HEK293 (cell line): Measurements from ENCODE around the gene PIK3C2G.

Source experiments
- CTCF ChIA-PET: fragments of 350-600 bp; formaldehyde crosslinking; extraction: SDS; loops from one replicate; lab custom pipeline; 2021; ENCODE audit warnings: antibody characterized with exemption; lab: Yijun Ruan, JAX
- POLR2A ChIA-PET: fragments of 300-600 bp; formaldehyde crosslinking; extraction: SDS; loops from one replicate; lab custom pipeline; 2020; ENCODE audit warnings: antibody characterized with exemption, inconsistent platforms; lab: Yijun Ruan, JAX
- H3K27ac ChIP-seq: fragments of 200-500 bp; sonication (Bioruptor generic); 2 replicates; pipeline ENCODE4 v1.5.1; 2014; ENCODE audit warnings: low read depth, low read length, control low read depth, inconsistent platforms; ENCODE audit errors: extremely low read depth
- H3K36me3 ChIP-seq, 2 experiments: fragments of 200-500 bp in 1 of 2; sonication (Bioruptor generic) in 1 of 2; 1 replicate in 1 of 2; 2 replicates in 1 of 2; pipeline ENCODE4 v1.5.1; 2014 to 2017; ENCODE audit warnings: inconsistent platforms in 2 of 2, low read length in 2 of 2; ENCODE audit not compliant: control insufficient read depth in 2 of 2, insufficient read depth in 1 of 2
- H3K4me1 ChIP-seq: fragments of 200-500 bp; sonication (Bioruptor generic); 2 replicates; pipeline ENCODE4 v1.5.1; 2014; ENCODE audit warnings: mild to moderate bottlenecking, low read length, inconsistent platforms; ENCODE audit not compliant: control insufficient read depth, insufficient read depth
- H3K4me3 ChIP-seq: 2 replicates; pipeline ENCODE4 v1.5.1; 2011; ENCODE audit warnings: low read depth, mild to moderate bottlenecking, control low read depth, low read length, moderate library complexity
- H3K9me3 ChIP-seq: fragments of 200-500 bp; sonication (Bioruptor generic); 2 replicates; pipeline ENCODE4 v1.5.1; 2014; ENCODE audit warnings: low read depth, low read length, inconsistent platforms; ENCODE audit not compliant: control insufficient read depth, insufficient read depth
- GLIS1 ChIP-seq: fragments of 450-650 bp; formaldehyde crosslinking; IDR thresholded peaks from 2 replicates; pipeline ENCODE4 v1.5.1; 2016; ENCODE audit warnings: missing biosample characterization, missing genetic modification characterization
- HOXC10 ChIP-seq: sonication (generic); formaldehyde crosslinking; IDR thresholded peaks from 2 replicates; pipeline ENCODE4 v1.8.1; 2023; ENCODE audit warnings: mild to moderate bottlenecking, missing genetic modification reagents
- IKZF3 ChIP-seq: fragments of 450-650 bp; IDR thresholded peaks from 2 replicates; pipeline ENCODE4 v1.5.0; 2018; ENCODE audit warnings: missing biosample characterization, mild to moderate bottlenecking, missing genetic modification characterization, moderate library complexity
- KLF10 ChIP-seq: fragments of 450-650 bp; IDR thresholded peaks from 2 replicates; pipeline ENCODE4 v1.5.1; 2018; ENCODE audit warnings: missing biosample characterization, mild to moderate bottlenecking, missing genetic modification characterization
- PRDM1 ChIP-seq: fragments of 450-650 bp; formaldehyde crosslinking; IDR thresholded peaks from 2 replicates; pipeline ENCODE4; 2016; ENCODE audit warnings: missing biosample characterization, missing genetic modification characterization
- RBAK ChIP-seq: fragments of 450-650 bp; formaldehyde crosslinking; IDR thresholded peaks from 2 replicates; pipeline ENCODE4 v1.5.1; 2016; ENCODE audit warnings: missing biosample characterization, missing genetic modification characterization
- ZNF416 ChIP-seq: fragments of 450-650 bp; formaldehyde crosslinking; IDR thresholded peaks from 2 replicates; pipeline ENCODE4 v1.5.1; 2016; ENCODE audit warnings: missing biosample characterization, missing genetic modification characterization
- ZNF510 ChIP-seq: fragments of 450-650 bp; formaldehyde crosslinking; IDR thresholded peaks from 2 replicates; pipeline ENCODE4 v1.5.1; 2018; ENCODE audit warnings: mild to moderate bottlenecking, missing genetic modification characterization, missing biosample characterization; ENCODE audit not compliant: insufficient replicate concordance
- ZNF530 ChIP-seq: fragments of 450-650 bp; formaldehyde crosslinking; IDR thresholded peaks from 2 replicates; pipeline ENCODE4 v1.5.1; 2016; ENCODE audit warnings: low read depth, missing biosample characterization, missing genetic modification characterization
- ZNF585B ChIP-seq: fragments of 450-650 bp; formaldehyde crosslinking; IDR thresholded peaks from 2 replicates; pipeline ENCODE4 v1.5.1; 2016; ENCODE audit warnings: missing biosample characterization, missing genetic modification characterization
- ZNF843 ChIP-seq: fragments of 450-650 bp; formaldehyde crosslinking; IDR thresholded peaks from 2 replicates; pipeline ENCODE4 v1.5.1; 2016; ENCODE audit warnings: missing biosample characterization, missing genetic modification characterization
- ZSCAN23 ChIP-seq: fragments of 450-650 bp; formaldehyde crosslinking; IDR thresholded peaks from 2 replicates; pipeline ENCODE4 v1.5.1; 2016; ENCODE audit warnings: missing biosample characterization, missing genetic modification characterization
- TF ChIP-seq, protein P1 (sequence below): fragments of 450-650 bp; formaldehyde crosslinking; IDR thresholded peaks from 2 replicates; pipeline ENCODE4 v1.5.1; 2016; ENCODE audit warnings: missing biosample characterization, missing genetic modification characterization
- TF ChIP-seq, protein P2 (sequence below): fragments of 450-650 bp; formaldehyde crosslinking; IDR thresholded peaks from 2 replicates; pipeline ENCODE4 v1.5.1; 2016; ENCODE audit warnings: missing biosample characterization, missing genetic modification characterization
- TF ChIP-seq, protein P3 (sequence below): fragments of 450-650 bp; formaldehyde crosslinking; IDR thresholded peaks from 2 replicates; pipeline ENCODE4 v1.5.0; 2017; ENCODE audit warnings: missing biosample characterization, missing genetic modification characterization, borderline replicate concordance
- TF ChIP-seq, protein P4 (sequence below): fragments of 450-650 bp; formaldehyde crosslinking; IDR thresholded peaks from 2 replicates; pipeline ENCODE4 v1.5.1; 2016; ENCODE audit warnings: missing biosample characterization, missing genetic modification characterization, borderline replicate concordance
- TF ChIP-seq, protein P5 (sequence below): fragments of 450-650 bp; formaldehyde crosslinking; IDR thresholded peaks from 2 replicates; pipeline ENCODE4 v1.5.1; 2016; ENCODE audit warnings: missing biosample characterization, missing genetic modification characterization
- TF ChIP-seq, protein P6 (sequence below): fragments of 450-650 bp; formaldehyde crosslinking; IDR thresholded peaks from 2 replicates; pipeline ENCODE4 v1.5.1; 2016; ENCODE audit warnings: missing biosample characterization, missing genetic modification characterization

Gene PIK3C2G

DNA sequence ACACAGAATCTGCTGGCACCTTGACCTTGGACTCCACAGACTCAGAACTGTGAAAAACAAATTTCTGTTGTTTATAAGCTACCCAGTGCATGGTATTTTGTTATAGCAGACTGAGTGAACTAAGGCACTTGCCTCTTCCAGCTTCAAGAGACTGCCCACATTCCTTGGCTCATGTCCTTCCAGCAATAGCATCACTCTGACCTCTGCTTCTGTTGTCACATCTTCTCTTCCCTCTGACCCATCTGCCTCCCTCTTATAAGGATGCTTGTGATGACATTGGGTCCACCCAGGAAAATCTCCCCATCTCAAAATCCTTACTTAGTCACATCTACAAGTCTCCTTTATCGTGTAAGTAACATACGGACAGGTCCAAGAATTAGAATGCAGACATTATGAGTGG lies 200.4 kb downstream of the PIK3C2G start (continued):
- TF ChIP-seq, protein P1, sequence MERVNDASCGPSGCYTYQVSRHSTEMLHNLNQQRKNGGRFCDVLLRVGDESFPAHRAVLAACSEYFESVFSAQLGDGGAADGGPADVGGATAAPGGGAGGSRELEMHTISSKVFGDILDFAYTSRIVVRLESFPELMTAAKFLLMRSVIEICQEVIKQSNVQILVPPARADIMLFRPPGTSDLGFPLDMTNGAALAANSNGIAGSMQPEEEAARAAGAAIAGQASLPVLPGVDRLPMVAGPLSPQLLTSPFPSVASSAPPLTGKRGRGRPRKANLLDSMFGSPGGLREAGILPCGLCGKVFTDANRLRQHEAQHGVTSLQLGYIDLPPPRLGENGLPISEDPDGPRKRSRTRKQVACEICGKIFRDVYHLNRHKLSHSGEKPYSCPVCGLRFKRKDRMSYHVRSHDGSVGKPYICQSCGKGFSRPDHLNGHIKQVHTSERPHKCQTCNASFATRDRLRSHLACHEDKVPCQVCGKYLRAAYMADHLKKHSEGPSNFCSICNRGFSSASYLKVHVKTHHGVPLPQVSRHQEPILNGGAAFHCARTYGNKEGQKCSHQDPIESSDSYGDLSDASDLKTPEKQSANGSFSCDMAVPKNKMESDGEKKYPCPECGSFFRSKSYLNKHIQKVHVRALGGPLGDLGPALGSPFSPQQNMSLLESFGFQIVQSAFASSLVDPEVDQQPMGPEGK = no peak
- no peak for TF ChIP-seq ZNF510 (tag by site-specific recombination)
- TF ChIP-seq, protein P2, sequence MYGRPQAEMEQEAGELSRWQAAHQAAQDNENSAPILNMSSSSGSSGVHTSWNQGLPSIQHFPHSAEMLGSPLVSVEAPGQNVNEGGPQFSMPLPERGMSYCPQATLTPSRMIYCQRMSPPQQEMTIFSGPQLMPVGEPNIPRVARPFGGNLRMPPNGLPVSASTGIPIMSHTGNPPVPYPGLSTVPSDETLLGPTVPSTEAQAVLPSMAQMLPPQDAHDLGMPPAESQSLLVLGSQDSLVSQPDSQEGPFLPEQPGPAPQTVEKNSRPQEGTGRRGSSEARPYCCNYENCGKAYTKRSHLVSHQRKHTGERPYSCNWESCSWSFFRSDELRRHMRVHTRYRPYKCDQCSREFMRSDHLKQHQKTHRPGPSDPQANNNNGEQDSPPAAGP (tag by site-specific recombination) = no peak
- no peak for TF ChIP-seq KLF10
- no peak for TF ChIP-seq ZNF843 (tag by site-specific recombination)
- TF ChIP-seq, protein P3, sequence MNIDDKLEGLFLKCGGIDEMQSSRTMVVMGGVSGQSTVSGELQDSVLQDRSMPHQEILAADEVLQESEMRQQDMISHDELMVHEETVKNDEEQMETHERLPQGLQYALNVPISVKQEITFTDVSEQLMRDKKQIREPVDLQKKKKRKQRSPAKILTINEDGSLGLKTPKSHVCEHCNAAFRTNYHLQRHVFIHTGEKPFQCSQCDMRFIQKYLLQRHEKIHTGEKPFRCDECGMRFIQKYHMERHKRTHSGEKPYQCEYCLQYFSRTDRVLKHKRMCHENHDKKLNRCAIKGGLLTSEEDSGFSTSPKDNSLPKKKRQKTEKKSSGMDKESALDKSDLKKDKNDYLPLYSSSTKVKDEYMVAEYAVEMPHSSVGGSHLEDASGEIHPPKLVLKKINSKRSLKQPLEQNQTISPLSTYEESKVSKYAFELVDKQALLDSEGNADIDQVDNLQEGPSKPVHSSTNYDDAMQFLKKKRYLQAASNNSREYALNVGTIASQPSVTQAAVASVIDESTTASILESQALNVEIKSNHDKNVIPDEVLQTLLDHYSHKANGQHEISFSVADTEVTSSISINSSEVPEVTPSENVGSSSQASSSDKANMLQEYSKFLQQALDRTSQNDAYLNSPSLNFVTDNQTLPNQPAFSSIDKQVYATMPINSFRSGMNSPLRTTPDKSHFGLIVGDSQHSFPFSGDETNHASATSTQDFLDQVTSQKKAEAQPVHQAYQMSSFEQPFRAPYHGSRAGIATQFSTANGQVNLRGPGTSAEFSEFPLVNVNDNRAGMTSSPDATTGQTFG (tag by site-specific recombination) = no peak

DNA sequence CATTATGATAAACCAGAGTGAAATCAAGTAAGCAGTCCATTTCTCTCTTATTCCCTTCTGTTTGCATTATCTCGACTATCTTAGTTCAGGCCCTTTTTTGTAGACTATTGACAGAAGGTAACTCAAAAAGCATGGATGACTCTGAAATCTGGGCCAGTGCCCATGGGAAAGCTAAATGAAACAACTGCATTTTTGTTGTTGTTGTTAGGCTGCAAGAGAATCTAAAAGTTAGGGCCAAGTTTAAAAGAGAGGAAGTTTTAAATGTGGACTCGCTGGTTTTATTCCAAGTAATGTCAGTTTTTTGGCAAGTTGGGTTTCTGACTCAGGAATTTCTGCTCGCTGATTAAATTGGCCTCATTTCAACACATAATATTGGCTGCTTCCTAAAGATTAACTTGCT lies 201.1 kb downstream of the PIK3C2G start:
- no peaks in the 10 kb centered on the region for H3K9me3 ChIP-seq
- POLR2A ChIA-PET = no interaction called here
- no peaks in the 10 kb centered on the region for H3K4me1 ChIP-seq
- no peaks in the 10 kb centered on the region for H3K36me3 ChIP-seq
- CTCF ChIA-PET = no interaction called here
- no peak overlapping the region for H3K4me3 ChIP-seq
- TF ChIP-seq ZNF585B = no peak
- TF ChIP-seq, protein P4, sequence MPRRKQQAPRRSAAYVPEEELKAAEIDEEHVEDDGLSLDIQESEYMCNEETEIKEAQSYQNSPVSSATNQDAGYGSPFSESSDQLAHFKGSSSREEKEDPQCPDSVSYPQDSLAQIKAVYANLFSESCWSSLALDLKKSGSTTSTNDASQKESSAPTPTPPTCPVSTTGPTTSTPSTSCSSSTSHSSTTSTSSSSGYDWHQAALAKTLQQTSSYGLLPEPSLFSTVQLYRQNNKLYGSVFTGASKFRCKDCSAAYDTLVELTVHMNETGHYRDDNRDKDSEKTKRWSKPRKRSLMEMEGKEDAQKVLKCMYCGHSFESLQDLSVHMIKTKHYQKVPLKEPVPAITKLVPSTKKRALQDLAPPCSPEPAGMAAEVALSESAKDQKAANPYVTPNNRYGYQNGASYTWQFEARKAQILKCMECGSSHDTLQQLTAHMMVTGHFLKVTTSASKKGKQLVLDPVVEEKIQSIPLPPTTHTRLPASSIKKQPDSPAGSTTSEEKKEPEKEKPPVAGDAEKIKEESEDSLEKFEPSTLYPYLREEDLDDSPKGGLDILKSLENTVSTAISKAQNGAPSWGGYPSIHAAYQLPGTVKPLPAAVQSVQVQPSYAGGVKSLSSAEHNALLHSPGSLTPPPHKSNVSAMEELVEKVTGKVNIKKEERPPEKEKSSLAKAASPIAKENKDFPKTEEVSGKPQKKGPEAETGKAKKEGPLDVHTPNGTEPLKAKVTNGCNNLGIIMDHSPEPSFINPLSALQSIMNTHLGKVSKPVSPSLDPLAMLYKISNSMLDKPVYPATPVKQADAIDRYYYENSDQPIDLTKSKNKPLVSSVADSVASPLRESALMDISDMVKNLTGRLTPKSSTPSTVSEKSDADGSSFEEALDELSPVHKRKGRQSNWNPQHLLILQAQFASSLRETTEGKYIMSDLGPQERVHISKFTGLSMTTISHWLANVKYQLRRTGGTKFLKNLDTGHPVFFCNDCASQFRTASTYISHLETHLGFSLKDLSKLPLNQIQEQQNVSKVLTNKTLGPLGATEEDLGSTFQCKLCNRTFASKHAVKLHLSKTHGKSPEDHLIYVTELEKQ (tag by site-specific recombination) = no peak
- no peak for TF ChIP-seq PRDM1
- TF ChIP-seq, protein P5, sequence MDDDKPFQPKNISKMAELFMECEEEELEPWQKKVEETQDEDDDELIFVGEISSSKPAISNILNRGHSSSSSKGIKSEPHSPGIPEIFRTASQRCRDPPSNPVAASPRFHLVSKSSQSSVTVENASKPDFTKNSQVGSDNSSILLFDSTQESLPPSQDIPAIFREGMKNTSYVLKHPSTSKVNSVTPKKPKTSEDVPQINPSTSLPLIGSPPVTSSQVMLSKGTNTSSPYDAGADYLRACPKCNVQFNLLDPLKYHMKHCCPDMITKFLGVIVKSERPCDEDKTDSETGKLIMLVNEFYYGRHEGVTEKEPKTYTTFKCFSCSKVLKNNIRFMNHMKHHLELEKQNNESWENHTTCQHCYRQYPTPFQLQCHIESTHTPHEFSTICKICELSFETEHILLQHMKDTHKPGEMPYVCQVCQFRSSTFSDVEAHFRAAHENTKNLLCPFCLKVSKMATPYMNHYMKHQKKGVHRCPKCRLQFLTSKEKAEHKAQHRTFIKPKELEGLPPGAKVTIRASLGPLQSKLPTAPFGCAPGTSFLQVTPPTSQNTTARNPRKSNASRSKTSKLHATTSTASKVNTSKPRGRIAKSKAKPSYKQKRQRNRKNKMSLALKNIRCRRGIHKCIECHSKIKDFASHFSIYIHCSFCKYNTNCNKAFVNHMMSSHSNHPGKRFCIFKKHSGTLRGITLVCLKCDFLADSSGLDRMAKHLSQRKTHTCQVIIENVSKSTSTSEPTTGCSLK (tag by site-specific recombination) = no peak
- TF ChIP-seq, protein P6, sequence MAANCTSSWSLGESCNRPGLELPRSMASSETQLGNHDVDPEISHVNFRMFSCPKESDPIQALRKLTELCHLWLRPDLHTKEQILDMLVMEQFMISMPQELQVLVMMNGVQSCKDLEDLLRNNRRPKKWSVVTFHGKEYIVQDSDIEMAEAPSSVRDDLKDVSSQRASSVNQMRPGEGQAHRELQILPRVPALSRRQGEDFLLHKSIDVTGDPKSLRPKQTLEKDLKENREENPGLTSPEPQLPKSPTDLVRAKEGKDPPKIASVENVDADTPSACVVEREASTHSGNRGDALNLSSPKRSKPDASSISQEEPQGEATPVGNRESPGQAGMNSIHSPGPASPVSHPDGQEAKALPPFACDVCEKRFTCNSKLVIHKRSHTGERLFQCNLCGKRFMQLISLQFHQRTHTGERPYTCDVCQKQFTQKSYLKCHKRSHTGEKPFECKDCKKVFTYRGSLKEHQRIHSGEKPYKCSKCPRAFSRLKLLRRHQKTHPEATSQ (tag by site-specific recombination) = no peak
- no peak for TF ChIP-seq GLIS1
- no peak for TF ChIP-seq IKZF3 (tag by site-specific recombination)
- TF ChIP-seq ZSCAN23 (tag by site-specific recombination) = no peak
- no peak for TF ChIP-seq ZNF416 (tag by site-specific recombination)
- no peak for TF ChIP-seq RBAK (tag by site-specific recombination)
- TF ChIP-seq ZNF530 = no peak
- no peak for TF ChIP-seq HOXC10 (CRISPR knock-in tag)
- no peak overlapping the region for H3K27ac ChIP-seq
